ENCODE results near the gene TTLL9. TPM values are rescaled to one million over a fixed set of nuclear protein-coding genes. Genes with fewer than 3 reads are reported as not detected.
"Not testable (repeated sequence)": the region's sequence is repeated elsewhere in the genome, so short reads cannot be mapped to it uniquely, and the experiment has no call there.

The TTLL9 gene
- total RNA-seq, 3 donors from 2014 or later: 0.16 to 2.9 (median 0.98) TPM

DNA sequence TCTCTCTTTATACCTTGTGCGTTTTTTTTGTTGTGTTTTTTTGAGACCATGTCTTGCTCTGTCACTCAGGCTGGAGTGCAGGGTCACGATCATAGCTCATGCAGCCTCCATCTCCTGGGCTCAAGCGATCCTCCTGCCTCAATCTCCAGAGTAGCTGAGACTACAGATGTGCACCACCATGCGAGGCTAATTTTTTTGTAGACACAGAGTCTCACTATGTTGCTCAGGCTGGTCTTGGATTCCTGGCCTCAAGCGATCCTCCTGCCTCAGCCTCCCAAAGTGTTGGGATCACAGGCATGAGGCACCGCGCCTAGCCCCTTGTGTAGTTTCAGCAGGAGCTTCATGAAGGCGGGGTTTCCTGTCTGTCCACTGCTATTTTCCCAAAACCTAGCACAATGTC, 54.1 kb downstream of the TTLL9 start:
- H3K4me1 ChIP-seq: no peaks in the 10 kb centered on the region

DNA sequence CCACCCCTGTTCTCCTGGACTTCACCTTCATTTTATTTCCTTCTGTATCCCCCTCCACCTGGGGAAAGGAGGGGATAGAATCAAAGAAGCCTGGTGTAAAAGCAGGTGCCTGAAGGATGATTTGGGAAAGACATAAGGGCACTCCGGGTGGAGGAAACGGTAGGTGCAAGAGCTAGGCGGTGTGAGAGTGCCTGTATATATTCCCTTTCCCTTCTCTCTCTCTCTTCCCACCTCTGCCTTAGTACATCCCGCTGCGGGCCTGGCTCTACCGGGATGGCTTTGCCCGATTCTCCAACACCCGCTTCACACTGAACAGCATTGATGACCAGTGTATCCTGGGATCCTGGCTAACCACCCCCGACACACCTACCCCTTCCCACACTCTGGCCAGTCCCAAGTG, 55.2 kb downstream of the TTLL9 start:
- no peak overlapping the region for H3K4me3 ChIP-seq
- no peaks in the 10 kb centered on the region for H3K36me3 ChIP-seq
- intact Hi-C loops (cut with DNase I; ENCODE audit: low total_unique reads): no loop called here
- no peaks in the 10 kb centered on the region for H3K9me3 ChIP-seq
- H3K27me3 ChIP-seq: no peaks in the 10 kb centered on the region
- DNase-seq (ENCODE audit: low spot score in 2 of 2): no peak
- no peak overlapping the region for H3K27ac ChIP-seq
- TF ChIP-seq POLR2AphosphoS5 (IDR thresholded peaks at IDR 0.05): no peak
- no peak for TF ChIP-seq POLR2A (IDR thresholded peaks at IDR 0.05)
- TF ChIP-seq, protein P1, sequence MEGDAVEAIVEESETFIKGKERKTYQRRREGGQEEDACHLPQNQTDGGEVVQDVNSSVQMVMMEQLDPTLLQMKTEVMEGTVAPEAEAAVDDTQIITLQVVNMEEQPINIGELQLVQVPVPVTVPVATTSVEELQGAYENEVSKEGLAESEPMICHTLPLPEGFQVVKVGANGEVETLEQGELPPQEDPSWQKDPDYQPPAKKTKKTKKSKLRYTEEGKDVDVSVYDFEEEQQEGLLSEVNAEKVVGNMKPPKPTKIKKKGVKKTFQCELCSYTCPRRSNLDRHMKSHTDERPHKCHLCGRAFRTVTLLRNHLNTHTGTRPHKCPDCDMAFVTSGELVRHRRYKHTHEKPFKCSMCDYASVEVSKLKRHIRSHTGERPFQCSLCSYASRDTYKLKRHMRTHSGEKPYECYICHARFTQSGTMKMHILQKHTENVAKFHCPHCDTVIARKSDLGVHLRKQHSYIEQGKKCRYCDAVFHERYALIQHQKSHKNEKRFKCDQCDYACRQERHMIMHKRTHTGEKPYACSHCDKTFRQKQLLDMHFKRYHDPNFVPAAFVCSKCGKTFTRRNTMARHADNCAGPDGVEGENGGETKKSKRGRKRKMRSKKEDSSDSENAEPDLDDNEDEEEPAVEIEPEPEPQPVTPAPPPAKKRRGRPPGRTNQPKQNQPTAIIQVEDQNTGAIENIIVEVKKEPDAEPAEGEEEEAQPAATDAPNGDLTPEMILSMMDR (IDR thresholded peaks at IDR 0.05): no peak
- H3K4me1 ChIP-seq: no peaks in the 10 kb centered on the region

More for the DNA sequence above, 54.1 kb downstream of the TTLL9 start:
- Histone ChIP-seq H3K27me3 (no peaks in the 10 kb centered on the region), H3K27ac (no peak overlapping the region), H3K4me3 (no peak overlapping the region), H3K36me3 (no peaks in the 10 kb centered on the region), H3K9me3 (no peaks in the 10 kb centered on the region)
- no peak for DNase-seq (ENCODE audit: low spot score in 2 of 2)
- intact Hi-C loops (cut with DNase I; ENCODE audit: low total_unique reads): no loop called here
- no peak for TF ChIP-seq POLR2AphosphoS5 (IDR thresholded peaks at IDR 0.05)
- no peak for TF ChIP-seq POLR2A (IDR thresholded peaks at IDR 0.05)
- TF ChIP-seq, protein P1 (IDR thresholded peaks at IDR 0.05): no peak

DNA sequence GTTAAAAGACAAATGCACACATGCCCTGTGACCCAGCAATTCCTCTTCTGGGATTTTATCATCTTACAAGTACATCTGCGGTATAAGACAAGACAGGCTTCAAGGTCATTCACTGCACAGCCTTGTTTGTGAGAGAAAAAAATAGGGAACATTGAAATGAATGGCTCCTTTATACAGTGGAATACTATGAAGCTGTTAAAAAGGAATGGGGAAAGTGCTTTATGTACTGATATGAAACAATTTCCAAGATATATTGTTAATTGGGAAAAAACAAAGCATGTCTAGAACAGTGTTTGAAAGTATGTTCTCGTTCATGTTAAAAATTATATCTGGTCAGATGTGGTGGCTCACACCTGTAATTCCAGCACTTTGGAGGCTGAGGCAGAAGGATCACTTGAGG, 56.1 kb downstream of the TTLL9 start:
- DNase-seq (ENCODE audit: low spot score in 2 of 2): no peak
- no peak for TF ChIP-seq POLR2AphosphoS5 (IDR thresholded peaks at IDR 0.05)
- TF ChIP-seq POLR2A (IDR thresholded peaks at IDR 0.05): no peak
- TF ChIP-seq, protein P1 (IDR thresholded peaks at IDR 0.05): no peak
- intact Hi-C loops (cut with DNase I; ENCODE audit: low total_unique reads): no loop called here

DNA sequence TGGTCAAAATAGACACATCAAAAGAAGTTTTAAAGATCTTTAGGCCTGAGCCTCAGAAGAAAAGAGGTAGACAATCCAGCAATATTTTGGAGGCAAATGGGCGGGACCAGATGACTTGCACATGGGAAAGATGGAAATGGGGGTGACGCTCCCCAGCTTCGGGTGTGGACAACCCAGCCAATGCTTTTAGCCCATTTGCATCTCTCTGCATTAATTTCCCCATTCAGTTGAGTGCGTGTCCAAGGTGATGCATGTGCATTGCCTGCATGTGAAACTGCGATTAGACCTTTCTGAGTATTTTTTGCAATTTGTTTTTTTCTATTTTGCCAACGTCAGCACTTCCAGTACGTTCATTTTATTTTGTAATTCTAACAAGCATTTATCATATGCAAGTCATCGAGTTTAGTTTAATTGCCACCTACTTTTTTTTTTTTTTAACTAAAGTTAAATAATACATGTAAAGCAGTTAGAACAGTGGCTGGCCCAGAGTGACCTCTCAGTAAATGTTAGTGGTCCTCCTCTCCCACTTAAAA, 57.3 kb downstream of the TTLL9 start:
- intact Hi-C loops (cut with DNase I; ENCODE audit: low total_unique reads): no loop called here
- H3K36me3 ChIP-seq: no peaks in the 10 kb centered on the region

More for the DNA sequence above, 56.1 kb downstream of the TTLL9 start:
- H3K27me3 ChIP-seq: no peaks in the 10 kb centered on the region
- no peaks in the 10 kb centered on the region for H3K4me1 ChIP-seq
- H3K4me3 ChIP-seq: no peak overlapping the region
- no peaks in the 10 kb centered on the region for H3K9me3 ChIP-seq
- no peak overlapping the region for H3K27ac ChIP-seq
- no peaks in the 10 kb centered on the region for H3K36me3 ChIP-seq

DNA sequence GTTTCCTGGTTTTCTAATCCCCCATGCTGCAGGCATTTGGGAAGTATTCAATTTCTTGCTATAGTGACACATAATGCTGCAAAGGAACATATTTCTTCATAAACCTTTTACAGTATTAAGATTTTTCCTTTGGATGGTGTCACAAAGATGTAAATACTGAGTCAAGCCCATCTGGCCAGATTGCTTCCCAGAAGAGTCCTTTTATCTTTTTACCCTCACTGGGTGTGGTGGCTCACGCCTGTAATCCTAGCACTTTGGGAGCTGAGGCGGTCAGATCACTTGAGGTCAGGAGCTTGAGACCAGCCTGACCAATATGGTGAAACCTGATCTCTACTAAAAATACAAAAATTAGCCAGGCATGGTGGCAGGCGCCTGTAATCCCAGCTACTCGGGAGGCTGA, 59.2 kb downstream of the TTLL9 start:
- H3K4me3 ChIP-seq; H3K27ac ChIP-seq; H3K9me3 ChIP-seq; H3K27me3 ChIP-seq; intact Hi-C loops (cut with DNase I; ENCODE audit: low total_unique reads); H3K36me3 ChIP-seq; DNase-seq (ENCODE audit: low spot score in 2 of 2); H3K4me1 ChIP-seq: not testable (repeated sequence)

More for the DNA sequence above, 57.3 kb downstream of the TTLL9 start:
- H3K27me3 ChIP-seq: no peaks in the 10 kb centered on the region
- no peak for TF ChIP-seq POLR2AphosphoS5 (IDR thresholded peaks at IDR 0.05)
- TF ChIP-seq, protein P1 (IDR thresholded peaks at IDR 0.05): no peak
- no peak for TF ChIP-seq POLR2A (IDR thresholded peaks at IDR 0.05)
- H3K4me1 ChIP-seq: no peaks in the 10 kb centered on the region
- H3K9me3 ChIP-seq: no peaks in the 10 kb centered on the region
- DNase-seq (ENCODE audit: low spot score in 2 of 2): no peak
- no peak overlapping the region for H3K4me3 ChIP-seq
- H3K27ac ChIP-seq: no peak overlapping the region

DNA sequence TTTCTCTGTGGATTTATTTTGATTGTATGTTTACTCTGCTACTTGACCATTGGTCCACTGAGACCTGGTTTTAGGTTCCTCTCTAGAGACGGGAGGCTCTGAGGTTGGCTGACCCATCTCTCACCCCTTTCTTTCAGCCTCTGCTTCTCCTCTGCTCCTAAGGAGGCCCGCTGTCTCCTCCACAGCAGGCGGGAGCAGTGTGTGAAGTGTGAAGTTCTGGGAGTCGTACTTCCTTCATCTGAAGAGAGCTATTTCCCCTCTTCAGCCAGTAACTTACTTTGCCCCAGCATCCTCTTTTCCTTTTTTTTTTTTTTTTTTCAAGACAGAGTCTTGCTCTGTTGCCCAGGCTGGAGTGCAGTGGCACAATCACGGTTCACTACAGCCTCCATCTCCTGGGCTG, 60.3 kb downstream of the TTLL9 start:
- Histone ChIP-seq H3K27ac (no peak overlapping the region), H3K27me3 (no peaks in the 10 kb centered on the region), H3K4me1 (no peaks in the 10 kb centered on the region), H3K9me3 (no peaks in the 10 kb centered on the region), H3K36me3 (no peaks in the 10 kb centered on the region), H3K4me3 (no peak overlapping the region)
- no peak for TF ChIP-seq POLR2A (IDR thresholded peaks at IDR 0.05)
- TF ChIP-seq, protein P1 (IDR thresholded peaks at IDR 0.05): no peak
- no peak for TF ChIP-seq POLR2AphosphoS5 (IDR thresholded peaks at IDR 0.05)
- no peak for DNase-seq (ENCODE audit: low spot score in 2 of 2)
- intact Hi-C loops (cut with DNase I; ENCODE audit: low total_unique reads): no loop called here

Data from breast epithelium (tissue), 4 donors.